Measurements from ENCODE around the gene PDE8B.

Gene PDE8B

GRCh38 chr5:77310494-77311213 is 100.2 kb downstream of the PDE8B start:
- no peaks in the 10 kb centered on the region for H4K20me1 ChIP-seq
- H3K27ac ChIP-seq: no peak overlapping the region
- no peaks in the 10 kb centered on the region for H3K27me3 ChIP-seq
- H3K4me1 ChIP-seq: no peaks in the 10 kb centered on the region; a peak in 2 of 20 replicates
- H3K4me3 ChIP-seq: no peak overlapping the region
- no peaks in the 10 kb centered on the region for H3K9me3 ChIP-seq (replicated peaks in 1 of 11)
- H3K9ac ChIP-seq: no peak overlapping the region
- TF ChIP-seq Cebpa-rat (IDR thresholded peaks at IDR 0.05): no peak
- no peaks in the 10 kb centered on the region for H3K36me3 ChIP-seq
- H3K4me2 ChIP-seq: no peak overlapping the region

GRCh38 chr5:77311214-77311571 is 100.7 kb downstream of the PDE8B start:
- Histone ChIP-seq H3K9me3 (replicated peaks in 1 of 11) (no peaks in the 10 kb centered on the region), H3K9ac (no peak overlapping the region), H4K20me1 (no peaks in the 10 kb centered on the region), H3K36me3 (no peaks in the 10 kb centered on the region), H3K4me1 (no peaks in the 10 kb centered on the region; a peak in 2 of 20 replicates), H3K4me3 (no peak overlapping the region), H3K27me3 (no peaks in the 10 kb centered on the region), H3K27ac (no peak overlapping the region), H3K4me2 (no peak overlapping the region)
- TF ChIP-seq Cebpa-rat (IDR thresholded peaks at IDR 0.05): no peak

- Histone ChIP-seq H3K27me3 (no peaks in the 10 kb centered on the region), H4K20me1 (no peaks in the 10 kb centered on the region), H3K36me3 (no peaks in the 10 kb centered on the region), H3K9ac (no peak overlapping the region), H3K4me1 (no peaks in the 10 kb centered on the region; a peak in 2 of 20 replicates), H3K9me3 (replicated peaks in 1 of 11) (no peaks in the 10 kb centered on the region), H3K4me3 (no peak overlapping the region), H3K4me2 (no peak overlapping the region), H3K27ac (no peak overlapping the region)
- no peak for TF ChIP-seq Cebpa-rat (IDR thresholded peaks at IDR 0.05)
Observed at GRCh38 chr5:77312413-77312812, 101.9 kb downstream of the PDE8B start.

GRCh38 chr5:77316871-77317661 is 106.6 kb downstream of the PDE8B start:
- TF ChIP-seq Cebpa-rat (IDR thresholded peaks at IDR 0.05): no peak
- no peak overlapping the region for H3K27ac ChIP-seq
- H3K9me3 ChIP-seq (replicated peaks in 1 of 11): no peaks in the 10 kb centered on the region
- H3K9ac ChIP-seq: no peak overlapping the region
- peak overlapping the region in 1 of 11 experiments; percentile 28; a peak in 1 of 22 replicates for H3K4me2 ChIP-seq
- H3K27me3 ChIP-seq: no peaks in the 10 kb centered on the region
- no peaks in the 10 kb centered on the region; a peak in 2 of 20 replicates for H3K4me1 ChIP-seq
- no peaks in the 10 kb centered on the region for H3K36me3 ChIP-seq
- no peak overlapping the region for H3K4me3 ChIP-seq
- H4K20me1 ChIP-seq: no peaks in the 10 kb centered on the region

GRCh38 chr5:77318060-77318459 is 107.6 kb downstream of the PDE8B start:
- Histone ChIP-seq H3K36me3 (no peaks in the 10 kb centered on the region), H3K9ac (no peak overlapping the region), H3K27me3 (no peaks in the 10 kb centered on the region), H4K20me1 (no peaks in the 10 kb centered on the region), H3K4me3 (no peak overlapping the region), H3K9me3 (replicated peaks in 1 of 11) (no peaks in the 10 kb centered on the region), H3K4me2 (no peak overlapping the region), H3K4me1 (no peaks in the 10 kb centered on the region), H3K27ac (no peak overlapping the region)
- no peak for TF ChIP-seq Cebpa-rat (IDR thresholded peaks at IDR 0.05)

- H4K20me1 ChIP-seq: no peaks in the 10 kb centered on the region
- no peak overlapping the region for H3K9ac ChIP-seq
- no peak overlapping the region for H3K27ac ChIP-seq
- no peaks in the 10 kb centered on the region for H3K4me1 ChIP-seq
- no peak overlapping the region for H3K4me2 ChIP-seq
- H3K9me3 ChIP-seq (replicated peaks in 1 of 11): no peaks in the 10 kb centered on the region
- no peaks in the 10 kb centered on the region for H3K27me3 ChIP-seq
- no peaks in the 10 kb centered on the region for H3K36me3 ChIP-seq
- H3K4me3 ChIP-seq: no peak overlapping the region
- no peak for TF ChIP-seq Cebpa-rat (IDR thresholded peaks at IDR 0.05)
Observed at GRCh38 chr5:77319117-77319804, 108.8 kb downstream of the PDE8B start.

GRCh38 chr5:77321793-77322394 is 111.4 kb downstream of the PDE8B start:
- Histone ChIP-seq H3K4me3 (no peak overlapping the region), H3K27ac (no peak overlapping the region), H3K9ac (no peak overlapping the region), H4K20me1 (no peaks in the 10 kb centered on the region), H3K27me3 (no peaks in the 10 kb centered on the region), H3K9me3 (replicated peaks in 1 of 11) (no peaks in the 10 kb centered on the region), H3K36me3 (no peaks in the 10 kb centered on the region), H3K4me2 (no peak overlapping the region), H3K4me1 (no peaks in the 10 kb centered on the region)
- no peak for TF ChIP-seq Cebpa-rat (IDR thresholded peaks at IDR 0.05)

- no peaks in the 10 kb centered on the region for H3K9me3 ChIP-seq (replicated peaks in 1 of 11)
- H3K36me3 ChIP-seq: no peaks in the 10 kb centered on the region
- no peak overlapping the region for H3K4me2 ChIP-seq
- no peaks in the 10 kb centered on the region for H3K27me3 ChIP-seq
- H3K27ac ChIP-seq: no peak overlapping the region
- no peak overlapping the region for H3K9ac ChIP-seq
- H4K20me1 ChIP-seq: no peaks in the 10 kb centered on the region
- no peak overlapping the region for H3K4me3 ChIP-seq
- H3K4me1 ChIP-seq: no peaks in the 10 kb centered on the region
- no peak for TF ChIP-seq Cebpa-rat (IDR thresholded peaks at IDR 0.05)
Observed at GRCh38 chr5:77322406-77322805, 111.9 kb downstream of the PDE8B start.

- Histone ChIP-seq H3K4me1 (peaks cover 4 to 9% (median 6%) of the 10 kb centered on the region in 10 experiments; a peak in 14 of 20 replicates), H3K9me3 (replicated peaks in 1 of 11) (no peaks in the 10 kb centered on the region), H3K27ac (no peak overlapping the region), H4K20me1 (no peaks in the 10 kb centered on the region), H3K9ac (no peak overlapping the region), H3K36me3 (no peaks in the 10 kb centered on the region), H3K4me2 (no peak overlapping the region), H3K27me3 (no peaks in the 10 kb centered on the region), H3K4me3 (no peak overlapping the region)
- TF ChIP-seq Cebpa-rat (IDR thresholded peaks at IDR 0.05): no peak
Observed at GRCh38 chr5:77325921-77326541, 115.6 kb downstream of the PDE8B start.
